NCI-H1694 treated with DMSO at 0.1 percent for 48 hours (cell line): ENCODE data around the gene FAM193B.

Experiments
- DNase-seq: peaks from one replicate; lab custom pipeline; 2025; lab: John Stamatoyannopoulos, UW

The FAM193B gene

DNA sequence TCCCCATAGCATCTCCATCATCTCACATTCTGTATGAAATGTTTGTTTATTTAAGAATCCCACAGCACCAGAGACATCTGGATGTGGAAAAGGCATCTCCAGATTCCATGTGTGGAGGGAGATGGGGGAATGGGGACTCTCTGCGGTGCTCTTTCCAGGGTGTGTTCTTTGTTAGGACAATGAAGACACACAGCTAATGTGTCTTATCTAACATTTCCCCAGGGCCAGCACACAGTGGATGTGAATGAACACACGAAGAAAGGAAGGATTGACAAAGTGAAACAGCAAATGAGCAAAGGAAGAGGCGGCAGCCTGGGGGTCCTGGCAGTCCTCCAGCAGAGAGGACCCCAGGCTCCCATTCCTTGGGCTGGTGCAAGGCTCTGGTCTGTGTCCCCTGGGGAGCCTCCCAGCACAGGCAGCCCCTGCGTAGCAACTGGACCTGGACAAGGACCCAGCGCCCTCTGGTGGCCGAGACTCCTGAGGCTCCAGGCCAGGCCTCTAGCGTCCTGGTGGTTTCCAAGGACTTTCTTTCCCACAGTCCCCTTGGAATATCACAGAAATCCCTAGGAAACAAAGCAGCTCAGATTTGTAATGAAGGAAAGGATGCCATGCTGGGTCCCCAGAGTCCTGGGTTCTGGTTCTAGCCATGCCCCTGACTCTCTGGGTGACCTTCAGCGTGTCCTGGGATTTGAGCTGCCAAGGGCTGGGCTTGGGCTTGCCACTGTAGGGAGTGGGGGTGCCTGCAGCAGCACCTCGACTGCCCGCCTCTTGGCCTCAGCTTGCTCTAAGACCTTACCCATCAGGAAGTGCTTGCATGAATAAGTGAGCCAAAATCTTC lies 53.5 kb downstream of the FAM193B start:
- DNase-seq = peak; percentile 38

DNA sequence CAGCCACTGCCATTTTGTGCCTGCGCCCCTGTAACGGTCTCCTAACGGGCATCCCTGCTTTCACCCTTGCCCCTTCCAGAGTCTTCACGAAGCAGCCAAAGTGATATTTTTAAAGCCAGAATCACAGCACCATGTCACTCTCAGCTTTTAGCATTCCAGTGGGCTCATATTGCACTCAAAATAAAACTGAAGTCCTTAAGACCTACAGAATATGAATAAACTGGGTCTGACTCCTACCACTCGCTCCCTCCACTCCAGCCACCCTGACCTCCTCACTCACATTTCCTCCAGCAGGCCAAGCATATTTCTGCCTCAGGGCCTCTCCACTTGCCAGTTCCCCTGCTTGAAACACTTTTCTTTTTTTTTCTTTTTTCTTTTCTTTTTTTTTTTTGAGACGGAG lies 54.5 kb downstream of the FAM193B start:
- DNase-seq = no peak

DNA sequence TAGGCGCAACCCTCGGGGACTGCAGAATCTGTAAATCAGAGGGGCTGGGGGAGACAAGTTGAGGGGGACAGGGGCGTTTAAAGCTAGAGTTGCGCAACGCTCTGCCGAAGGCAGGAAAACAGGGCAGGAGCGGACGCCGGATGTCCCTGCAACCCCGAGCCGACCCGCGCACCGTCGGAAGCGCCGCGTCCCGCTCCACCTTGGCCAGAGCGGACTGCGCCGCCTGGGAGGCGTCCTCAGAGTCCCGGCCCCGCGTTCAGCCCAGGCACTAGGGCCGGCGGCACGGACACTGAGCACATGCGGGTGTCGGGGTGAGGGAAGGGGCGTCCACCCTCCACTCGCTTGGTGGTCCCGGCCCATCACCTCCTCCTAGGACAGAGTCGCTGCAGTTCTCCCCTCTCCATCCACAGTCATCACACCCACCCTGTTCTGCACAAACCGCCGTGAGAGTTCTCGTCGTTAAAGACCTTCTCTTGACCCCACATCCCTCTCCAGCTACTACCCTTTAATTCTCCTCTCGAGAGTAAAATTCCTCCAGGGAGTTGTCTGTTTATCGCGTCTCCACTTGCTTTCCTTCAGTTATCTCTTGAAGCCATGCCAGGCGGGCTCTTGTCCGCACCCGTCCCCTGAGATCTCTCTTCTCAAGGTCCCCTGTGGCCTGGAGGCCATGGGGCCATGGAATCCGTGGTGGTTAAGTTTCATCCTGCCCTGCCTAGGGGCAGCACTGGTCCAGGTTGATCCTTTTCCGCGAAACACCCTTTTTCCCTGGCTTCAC lies 56.2 kb downstream of the FAM193B start:
- DNase-seq = no peak

DNA sequence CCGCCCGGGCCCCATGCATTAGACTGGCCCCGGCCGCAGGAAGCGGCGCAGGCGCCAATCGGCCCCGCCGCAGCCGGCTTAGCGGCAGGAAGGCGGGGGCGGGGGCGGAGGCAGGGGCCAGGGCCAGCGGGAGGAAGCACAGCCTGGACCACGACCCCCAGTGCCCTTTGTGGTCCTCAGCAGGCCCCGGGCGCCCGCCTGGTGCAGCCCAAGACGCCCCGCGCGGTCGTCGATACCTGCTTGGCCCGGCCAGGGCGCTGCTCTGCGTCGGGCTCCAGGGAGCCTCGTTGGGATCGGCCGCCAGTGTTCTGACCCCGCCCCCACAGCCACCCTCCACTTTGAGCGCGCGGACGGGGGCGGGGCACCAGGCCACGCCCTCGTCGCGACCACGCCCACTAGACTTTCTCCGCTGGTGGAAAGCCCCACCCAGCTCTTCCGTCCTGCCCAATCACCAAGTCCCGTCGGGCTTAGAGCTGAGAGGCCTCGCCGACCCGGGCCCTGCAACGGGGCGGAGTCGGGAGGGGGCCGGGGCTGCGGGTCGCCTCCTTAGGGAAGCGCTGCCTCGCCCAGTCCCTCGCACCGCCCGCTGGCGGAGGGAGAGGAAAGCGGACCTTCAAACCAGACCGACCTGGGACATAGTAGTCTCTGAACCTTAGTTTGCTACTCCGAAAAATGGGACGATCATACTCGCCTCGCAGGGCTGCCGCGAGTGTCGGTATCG lies 56.9 kb downstream of the FAM193B start, which contains the start of gene PDLIM7:
Gene PDLIM7 (minus strand): TSS at position 313 of the 721 bp plus-strand sequence. CDS start 1,092 bp downstream, outside the sequence.
- DNase-seq = peak; percentile 91

DNA sequence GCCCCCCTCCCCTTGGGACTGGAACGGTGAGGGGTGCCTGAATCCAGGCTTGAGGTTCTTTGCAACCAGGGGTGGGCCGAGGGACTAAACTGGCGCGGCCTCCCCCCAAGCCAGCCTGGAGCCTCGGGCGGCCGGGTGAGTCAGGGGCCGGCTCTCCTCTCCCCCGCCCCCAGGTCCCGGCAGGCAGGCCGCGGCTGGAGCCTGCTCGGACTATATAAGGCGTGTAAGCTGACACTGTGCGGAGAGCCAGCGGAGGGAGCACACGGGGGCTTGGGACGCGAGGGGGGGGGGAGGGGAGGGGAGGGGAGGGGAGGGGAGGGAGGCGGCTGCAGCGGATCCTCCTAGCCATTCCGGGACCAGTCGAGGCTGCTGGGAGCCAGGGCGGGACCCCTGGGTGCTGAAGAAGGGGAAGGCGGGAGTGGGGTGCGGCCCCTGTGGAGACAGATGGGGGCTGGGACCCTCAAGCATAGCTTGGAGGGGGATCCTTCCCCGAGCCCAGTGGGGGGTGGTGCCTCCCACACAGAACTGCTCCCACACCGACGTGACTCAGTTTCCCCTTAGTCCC lies 57.6 kb downstream of the FAM193B start:
- no peak for DNase-seq

DNA sequence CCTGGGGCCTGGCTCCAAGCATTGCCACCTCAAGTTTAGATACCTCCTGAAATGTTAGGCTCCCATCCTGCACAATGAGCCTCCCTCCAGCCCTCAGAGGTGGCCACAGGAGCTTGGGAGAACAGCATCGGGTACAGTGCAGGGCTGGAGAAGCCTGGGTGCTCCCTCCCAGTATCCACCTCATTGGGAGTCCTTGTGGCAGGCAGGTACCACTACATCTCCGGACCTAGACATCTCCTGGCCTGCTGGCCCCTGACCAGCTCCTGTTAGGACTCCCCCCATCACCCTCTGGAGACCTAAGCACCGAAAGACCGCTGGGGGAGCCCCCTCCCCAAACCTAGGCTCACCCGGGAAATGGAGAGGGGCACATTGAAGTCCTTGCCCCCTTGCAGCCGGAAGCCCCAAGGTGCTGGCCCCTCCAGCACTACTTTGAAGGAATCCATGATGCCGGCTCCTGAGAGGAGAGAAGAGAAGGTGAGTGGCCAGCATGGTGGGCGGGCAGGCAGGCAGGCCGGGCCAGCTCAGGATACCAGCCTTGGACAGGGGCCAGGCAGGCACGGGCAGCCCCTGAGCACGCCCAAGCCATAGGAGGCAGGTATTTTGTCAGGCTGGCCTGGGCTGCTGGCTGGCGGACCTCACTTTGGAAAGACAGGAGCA lies 58.2 kb downstream of the FAM193B start:
- no peak for DNase-seq

DNA sequence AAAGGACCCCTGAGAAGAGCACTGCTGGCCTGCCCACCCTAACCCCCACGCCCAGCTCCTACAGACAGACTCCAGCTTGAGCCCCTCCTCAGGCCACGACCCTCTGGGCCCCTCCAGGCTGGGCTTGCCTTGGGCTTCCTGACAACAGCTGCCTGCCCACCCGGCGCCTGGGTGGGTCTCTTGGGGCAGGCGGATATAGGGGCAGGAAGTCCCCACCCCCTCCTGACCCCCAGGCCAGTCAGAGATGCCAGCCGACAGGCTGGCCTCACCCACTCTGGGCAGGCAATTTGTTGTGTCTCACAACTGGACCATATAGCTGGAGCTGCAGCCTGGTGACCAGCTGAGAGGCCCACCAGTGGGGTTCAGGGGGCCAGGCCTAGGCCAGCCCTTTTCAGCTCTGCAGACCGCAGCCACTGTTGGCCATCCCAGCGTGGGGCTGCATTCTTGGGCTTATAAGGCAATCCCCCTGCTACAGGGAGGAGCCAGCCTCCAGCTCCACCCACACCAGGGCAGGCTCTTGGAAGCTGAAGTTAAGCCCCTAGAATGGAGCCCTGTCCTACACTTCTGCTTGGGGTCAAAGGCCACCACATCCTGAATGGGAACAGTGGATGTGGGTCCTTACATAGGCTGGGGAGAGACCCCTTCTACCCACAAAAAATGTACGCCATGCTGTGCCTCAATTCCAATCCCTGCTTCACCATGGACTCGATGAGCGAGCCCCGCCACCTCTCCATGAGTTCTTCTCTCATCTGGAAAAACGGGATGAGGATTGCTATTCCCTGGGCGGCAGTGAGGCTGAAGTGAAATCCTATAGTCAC lies 58.9 kb downstream of the FAM193B start:
- DNase-seq = no peak

DNA sequence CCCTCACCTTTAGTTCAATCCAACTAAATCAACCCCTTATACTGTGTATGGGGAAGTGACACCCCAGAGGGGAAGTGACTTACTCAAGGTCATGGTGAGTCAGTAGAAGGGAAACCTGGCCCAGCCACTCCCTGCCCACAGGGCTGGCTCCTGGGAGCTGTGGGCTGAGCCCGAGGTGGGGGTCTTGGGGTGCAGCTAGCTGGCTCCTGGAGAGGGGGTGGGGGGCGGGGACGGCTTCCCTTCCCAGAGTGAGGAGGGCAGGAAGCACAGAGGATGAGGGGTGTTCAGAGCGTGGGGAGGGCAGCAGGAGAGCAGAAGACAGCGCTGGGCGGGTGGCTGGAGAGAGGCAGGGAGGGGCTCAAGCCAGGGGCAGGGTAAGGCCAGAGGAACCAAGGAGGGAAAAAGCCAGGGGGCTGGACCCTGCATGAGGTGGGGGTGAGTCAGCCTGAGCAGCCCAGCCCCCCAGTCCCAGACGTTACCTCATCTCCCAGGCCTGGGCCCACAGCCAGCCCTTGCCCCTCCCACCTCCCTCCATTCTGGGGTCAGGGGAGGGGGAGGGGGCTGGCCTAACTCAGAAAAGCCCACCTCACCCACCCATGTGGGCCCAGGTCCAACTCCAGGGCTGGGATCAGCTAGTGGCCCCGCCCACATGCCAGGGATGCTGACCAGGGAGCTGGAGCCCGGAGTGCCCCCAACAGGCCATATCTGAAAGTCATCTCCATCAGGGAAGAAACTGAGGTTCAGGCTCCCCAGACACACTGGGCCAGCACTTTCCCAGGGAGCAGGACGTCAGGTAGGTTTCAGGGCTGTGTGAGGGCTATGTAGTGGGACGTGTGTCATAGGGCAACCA lies 59.8 kb downstream of the FAM193B start:
- no peak for DNase-seq

DNA sequence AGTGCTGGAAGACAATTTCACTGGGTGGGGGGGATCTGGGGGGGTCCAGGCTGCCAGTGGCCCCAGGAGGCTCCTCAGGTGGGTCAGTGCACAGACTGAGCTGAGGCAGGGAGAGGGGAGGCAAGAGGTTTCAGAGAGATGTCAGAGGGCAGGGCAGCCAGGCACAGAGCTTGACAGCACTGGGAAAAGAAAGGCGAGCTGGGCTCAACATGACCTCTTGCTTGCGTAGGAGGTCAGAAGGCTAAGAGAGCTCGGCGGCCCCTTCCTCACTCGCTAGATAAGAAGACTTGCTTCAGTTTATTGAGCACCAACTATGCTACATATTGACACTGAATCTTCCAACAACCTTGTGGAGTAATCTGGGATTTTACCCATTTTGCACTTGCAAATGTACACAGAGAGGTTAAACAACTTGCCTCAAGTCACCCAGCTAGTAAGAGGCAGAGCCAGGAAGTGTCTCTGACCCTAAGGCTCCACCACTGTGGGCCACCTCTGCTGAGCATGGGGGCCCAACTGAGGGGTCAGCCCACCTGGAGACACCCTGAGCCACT lies 60.5 kb downstream of the FAM193B start:
- DNase-seq = no peak

DNA sequence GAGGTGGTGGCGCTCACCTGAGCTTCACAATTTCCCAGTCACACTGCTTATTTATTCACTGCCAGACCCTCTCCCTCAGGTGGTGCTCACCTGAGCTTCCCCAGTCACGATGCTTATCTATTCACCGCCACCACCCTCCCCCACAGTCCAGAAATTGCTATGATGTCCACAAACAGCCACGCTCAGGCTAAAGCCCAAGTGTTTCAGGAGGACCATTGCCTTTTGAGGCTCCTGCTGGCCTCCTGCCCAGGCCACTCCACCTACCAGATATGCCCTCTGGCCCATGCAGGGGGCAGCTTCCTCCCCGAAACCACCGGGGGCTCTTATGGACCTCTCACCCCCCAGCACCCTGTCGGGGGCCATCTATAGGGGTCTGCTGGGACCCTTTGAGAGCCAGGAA lies 61.5 kb downstream of the FAM193B start:
- DNase-seq = no peak

DNA sequence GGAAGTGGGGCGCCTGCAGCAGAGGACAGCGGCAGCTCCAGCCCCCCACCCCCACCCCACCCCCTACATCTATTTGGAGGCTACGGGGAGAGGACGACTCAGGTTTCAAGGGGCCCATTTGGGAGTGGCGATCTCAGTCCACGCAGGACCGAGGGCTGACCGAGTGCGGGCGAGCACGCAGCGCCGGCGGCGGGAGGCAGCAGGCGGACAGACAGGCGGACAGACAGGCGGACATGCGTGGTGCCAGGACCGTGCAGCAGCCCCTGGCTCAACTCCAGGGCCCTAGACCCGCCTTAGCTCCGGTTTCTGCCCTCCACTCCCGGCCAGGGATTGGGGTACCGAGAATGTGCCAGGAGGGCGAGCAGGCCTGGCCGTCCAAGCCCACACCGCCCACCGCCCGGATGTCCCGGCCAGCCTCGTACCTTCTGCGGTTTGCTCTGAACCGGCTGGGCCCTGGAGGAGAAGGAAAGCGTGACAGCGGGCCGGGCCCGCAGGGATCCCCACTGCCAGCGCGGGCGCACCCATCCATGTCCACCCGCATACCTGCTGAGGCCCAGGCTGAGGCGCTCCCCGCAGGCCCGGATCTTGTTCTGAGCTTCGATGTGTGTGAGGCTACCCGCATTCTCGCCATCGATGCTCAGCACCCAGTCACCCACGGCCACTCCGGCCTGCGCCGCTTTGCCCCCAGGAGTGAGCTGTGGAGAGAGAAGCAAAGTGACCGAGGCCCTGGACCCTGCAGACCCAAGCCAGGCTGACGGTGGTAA lies 62.2 kb downstream of the FAM193B start:
- no peak for DNase-seq

DNA sequence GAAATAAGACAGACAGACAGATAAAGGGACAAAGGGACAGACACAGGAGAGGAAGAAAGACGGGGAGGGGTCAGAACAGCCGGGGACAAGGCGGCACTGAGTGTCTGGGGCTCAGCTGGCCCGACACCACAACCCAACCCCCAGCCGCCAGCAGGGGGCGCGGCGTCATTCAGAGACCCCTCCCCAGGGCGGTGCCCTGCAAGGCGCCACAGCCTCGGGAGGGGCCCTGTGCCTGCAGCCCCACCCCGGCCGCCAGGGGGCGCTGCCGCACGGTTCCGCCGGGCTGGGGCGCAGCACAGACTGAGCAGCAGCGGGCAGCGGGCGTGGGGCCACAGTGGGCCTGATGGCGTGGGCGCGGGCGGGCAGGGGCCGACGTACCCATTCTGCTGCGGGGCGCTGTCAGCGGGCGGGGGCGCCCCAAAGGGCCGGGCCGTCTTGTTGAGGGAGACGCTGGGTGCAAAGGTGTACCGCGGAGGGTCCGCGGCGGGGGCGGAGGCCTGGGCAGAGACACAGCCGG lies 62.9 kb downstream of the FAM193B start:
- DNase-seq = peak; percentile 60

DNA sequence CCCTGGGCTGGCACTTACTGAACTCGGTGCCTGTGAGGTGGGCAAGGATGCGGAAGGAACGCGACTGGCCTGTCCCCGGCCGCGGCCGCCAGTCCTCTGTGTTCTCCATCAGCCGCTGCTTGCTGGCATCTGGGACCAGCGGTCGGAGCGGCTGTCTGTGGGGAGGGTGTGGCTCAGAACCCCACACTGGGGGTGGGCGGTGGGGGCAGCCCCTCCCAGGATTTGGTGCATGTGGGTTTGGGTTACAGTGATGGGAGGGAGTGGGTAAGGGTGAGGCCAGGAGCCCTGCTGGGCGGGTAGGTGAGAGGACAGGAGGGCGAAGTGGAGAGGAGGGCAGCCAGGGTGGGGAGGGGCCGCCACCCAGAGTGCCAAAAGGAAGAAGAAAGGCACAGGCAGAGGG lies 63.4 kb downstream of the FAM193B start:
- no peak for DNase-seq

DNA sequence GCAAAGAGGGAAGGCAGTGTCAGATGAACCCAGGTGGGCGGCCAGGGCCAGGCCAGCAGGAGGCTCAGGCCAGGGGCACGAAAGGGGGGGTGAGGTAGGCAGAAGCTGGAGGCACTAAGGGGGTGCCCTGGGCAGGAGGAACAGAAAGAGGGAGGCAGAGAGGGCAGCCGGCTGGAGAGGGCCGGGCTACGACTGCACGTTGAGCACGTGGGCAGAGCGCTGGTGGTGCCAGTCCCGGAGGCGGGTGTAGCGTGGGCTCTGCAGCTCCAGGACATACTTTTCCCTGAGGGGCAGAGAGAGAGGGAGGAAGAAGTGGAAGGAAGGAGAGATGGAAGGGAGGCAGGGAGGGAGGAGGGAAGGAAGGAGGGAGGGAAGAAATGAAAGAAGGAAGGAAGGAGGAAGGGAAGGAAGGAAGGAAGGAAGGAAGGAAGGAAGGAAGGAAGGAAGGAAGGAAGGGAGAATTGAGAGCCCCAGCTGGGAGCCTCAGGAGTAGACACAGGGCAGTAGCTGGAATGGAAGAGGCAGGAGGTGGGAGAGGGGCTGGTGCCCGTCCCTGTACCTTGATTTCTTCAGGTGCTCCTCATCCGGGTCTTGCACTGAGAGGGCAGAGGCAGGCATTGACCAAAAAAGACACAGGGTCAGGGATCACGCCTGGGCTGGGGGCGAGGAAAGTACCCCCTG lies 63.9 kb downstream of the FAM193B start:
- no peak for DNase-seq

DNA sequence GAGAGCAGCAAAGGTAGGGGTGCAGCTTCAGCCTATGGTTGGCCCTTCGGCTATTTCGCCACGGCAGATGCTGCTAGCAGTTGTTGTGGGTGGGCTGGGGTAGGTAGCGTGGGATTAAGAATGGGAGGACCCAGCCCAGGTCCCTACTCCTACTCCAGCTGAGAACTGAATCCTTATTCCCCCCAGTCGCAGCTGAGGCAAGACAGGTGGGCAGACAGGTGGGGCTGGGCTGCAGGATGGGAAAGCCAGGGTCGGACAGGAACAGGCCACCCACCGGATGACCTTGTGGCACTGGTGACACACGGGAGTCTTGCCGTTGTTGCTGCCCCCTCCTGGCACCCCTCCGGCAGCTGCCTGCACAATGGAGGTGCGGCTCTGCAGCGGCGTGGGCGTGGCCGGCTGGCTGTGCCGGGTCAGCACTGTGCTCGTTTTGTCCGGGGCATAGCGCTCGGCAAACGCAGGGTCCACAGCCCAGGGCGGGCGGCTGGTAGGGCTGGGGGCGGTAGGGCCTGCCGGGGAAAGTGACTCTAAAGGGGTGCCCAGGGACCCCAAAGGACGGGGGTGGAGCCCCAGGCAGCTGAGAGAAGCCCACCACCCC lies 65.1 kb downstream of the FAM193B start:
- DNase-seq = no peak

DNA sequence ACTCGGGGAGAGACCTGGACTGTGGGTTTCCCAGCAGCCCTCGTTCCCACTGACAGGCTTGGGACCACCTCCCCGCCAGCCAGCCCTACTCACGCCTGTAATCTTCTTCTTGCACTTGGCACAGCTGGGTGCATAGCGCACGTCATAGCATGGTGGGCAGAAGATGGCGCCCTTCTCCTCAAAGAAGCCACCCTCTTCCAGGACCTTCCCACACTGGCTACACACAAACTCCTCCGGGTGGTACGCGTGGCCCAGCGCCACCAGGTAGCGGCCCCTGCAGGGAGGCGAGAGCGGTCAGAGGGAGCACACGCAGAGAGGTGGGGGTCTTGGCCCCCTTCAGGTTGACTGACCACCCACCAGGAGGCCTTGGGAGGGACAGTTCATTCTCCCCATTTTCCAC lies 66.4 kb downstream of the FAM193B start:
- DNase-seq = no peak

DNA sequence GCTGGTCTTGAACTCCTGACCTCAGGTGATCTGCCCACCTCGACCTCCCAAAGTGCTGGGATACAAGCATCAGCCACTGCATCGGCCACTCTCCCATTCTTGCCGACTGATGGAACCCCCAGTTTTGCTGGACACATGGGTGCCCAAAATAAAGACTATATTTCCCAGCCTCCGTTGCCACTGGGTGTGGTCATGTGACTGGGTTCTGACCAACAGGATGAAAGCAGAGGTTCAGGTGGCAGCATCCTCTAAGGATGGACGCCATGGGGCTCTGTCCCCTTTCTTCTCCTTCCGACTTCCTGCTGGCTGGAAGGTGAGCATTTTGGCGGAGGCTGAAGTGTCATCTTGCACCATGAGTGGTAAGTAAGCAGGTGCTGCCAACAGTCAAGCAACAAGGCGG lies 67.2 kb downstream of the FAM193B start:
- DNase-seq = no peak

DNA sequence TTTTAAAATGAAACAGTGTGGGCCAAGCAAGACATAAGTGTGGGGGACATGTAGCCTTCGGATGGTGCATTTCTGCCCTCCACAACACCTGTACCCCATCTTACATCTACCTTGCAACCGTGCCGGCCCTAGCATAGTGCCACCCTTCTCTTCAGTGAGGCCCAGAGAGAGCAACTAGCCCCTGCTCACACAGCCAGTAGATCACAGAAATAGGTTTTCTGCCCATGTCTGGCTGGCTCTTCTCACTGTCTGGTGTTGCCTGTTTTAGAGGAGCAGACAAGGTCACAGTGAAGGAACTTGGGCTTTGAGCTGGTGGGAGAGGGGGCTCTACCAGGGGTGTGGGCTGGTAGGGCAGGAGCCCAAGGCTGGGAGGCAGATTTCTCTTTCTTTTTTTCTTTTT lies 68.1 kb downstream of the FAM193B start:
- no peak for DNase-seq
